MM.1S (cell line): ENCODE data around the gene WDR6.

Experiments used
- CTCF ChIP-seq: fragments of 300-600 bp; sonication (generic); IDR thresholded peaks from 2 replicates; pipeline ENCODE4 v1.5.1; 2016; ENCODE audit warnings: antibody characterized with exemption, low read length, mixed read lengths
- EZH2 ChIP-seq: fragments of 300-600 bp; sonication (generic); optimal IDR thresholded peaks from 2 replicates; pipeline ENCODE3; 2017; ENCODE audit warnings: low read depth, mild to moderate bottlenecking, antibody characterized with exemption, low read length, mixed read lengths

GRCh38 chr3:48999085-48999858 lies 7.9 kb upstream of the WDR6 start:
- TF ChIP-seq CTCF, result no peak
- TF ChIP-seq EZH2, result no peak
